ENCODE data around the gene ANKFY1.

ANKFY1 gene, protein sequence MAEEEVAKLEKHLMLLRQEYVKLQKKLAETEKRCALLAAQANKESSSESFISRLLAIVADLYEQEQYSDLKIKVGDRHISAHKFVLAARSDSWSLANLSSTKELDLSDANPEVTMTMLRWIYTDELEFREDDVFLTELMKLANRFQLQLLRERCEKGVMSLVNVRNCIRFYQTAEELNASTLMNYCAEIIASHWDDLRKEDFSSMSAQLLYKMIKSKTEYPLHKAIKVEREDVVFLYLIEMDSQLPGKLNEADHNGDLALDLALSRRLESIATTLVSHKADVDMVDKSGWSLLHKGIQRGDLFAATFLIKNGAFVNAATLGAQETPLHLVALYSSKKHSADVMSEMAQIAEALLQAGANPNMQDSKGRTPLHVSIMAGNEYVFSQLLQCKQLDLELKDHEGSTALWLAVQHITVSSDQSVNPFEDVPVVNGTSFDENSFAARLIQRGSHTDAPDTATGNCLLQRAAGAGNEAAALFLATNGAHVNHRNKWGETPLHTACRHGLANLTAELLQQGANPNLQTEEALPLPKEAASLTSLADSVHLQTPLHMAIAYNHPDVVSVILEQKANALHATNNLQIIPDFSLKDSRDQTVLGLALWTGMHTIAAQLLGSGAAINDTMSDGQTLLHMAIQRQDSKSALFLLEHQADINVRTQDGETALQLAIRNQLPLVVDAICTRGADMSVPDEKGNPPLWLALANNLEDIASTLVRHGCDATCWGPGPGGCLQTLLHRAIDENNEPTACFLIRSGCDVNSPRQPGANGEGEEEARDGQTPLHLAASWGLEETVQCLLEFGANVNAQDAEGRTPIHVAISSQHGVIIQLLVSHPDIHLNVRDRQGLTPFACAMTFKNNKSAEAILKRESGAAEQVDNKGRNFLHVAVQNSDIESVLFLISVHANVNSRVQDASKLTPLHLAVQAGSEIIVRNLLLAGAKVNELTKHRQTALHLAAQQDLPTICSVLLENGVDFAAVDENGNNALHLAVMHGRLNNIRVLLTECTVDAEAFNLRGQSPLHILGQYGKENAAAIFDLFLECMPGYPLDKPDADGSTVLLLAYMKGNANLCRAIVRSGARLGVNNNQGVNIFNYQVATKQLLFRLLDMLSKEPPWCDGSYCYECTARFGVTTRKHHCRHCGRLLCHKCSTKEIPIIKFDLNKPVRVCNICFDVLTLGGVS

GRCh38 chr17:4263282-4264215 is at the start of gene ANKFY1:
Gene ANKFY1 (minus strand): TSS chr17:4263979. CDS start chr17:4263941, 38 bp downstream.
- Histone ChIP-seq H3K4me3 (ENCODE audit: low read depth, low read length) (peak within 1 kb of the TSS; percentile 86), H3K27ac (ENCODE audit: low read depth, low read length) (peak within 1 kb of the TSS; percentile 78), H3K9ac (ENCODE audit: low read length) (peak within 1 kb of the TSS; percentile 93), H3K9me3 (ENCODE audit: control insufficient read depth, insufficient read depth, low read depth, low read length) (peaks cover 12% of the 10 kb centered on the region), H3K36me3 (ENCODE audit: control insufficient read depth, insufficient read depth, low read length) (peaks cover 26% of the 10 kb centered on the region), H3K27me3 (ENCODE audit: control insufficient read depth, insufficient read depth, low read length) (no peaks in the 10 kb centered on the region), H3K4me1 (ENCODE audit: control insufficient read depth, insufficient read depth, low read length) (peaks cover 15% of the 10 kb centered on the region; the same call in 1 of the 2 replicates)

DNA sequence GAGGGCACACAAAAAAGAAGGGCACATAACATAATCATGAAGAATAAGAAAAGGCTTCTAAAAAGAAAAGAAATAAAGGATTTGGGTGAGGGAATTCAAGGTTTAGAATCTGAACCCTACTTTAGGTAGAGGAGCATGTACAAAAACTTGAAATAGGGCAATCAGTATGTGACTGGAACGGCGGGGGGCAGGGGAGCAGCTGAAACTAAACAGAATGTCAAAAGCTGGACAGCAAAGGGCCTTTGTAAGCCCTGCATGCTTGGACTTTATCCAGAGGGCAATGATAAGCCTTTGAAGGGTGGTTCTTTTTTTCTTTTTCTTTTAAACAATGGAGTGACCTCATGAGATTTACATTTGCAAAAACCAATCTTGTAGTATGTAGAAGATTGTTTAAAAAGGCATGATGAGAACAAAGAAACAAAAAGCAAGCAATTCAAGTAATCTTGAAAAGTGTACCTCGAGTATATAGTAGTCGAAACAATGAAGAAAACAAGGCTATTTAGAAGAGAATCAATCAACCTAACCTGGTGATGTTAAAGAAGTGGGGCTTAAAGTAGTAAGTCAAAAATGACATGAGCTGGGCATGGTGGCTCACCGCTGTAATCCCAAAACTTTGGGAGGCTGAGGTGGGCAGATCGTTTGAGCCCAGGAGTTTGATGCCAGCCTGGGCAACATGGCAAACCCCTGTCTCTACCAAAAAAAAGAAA is 46.7 kb upstream of the ANKFY1 start:
- no peaks in the 10 kb centered on the region for H3K27me3 ChIP-seq (ENCODE audit: control insufficient read depth, insufficient read depth, low read length)

GRCh38 chr17:4309897-4310296 is 46.1 kb upstream of the ANKFY1 start:
- H3K9me3 ChIP-seq (ENCODE audit: control insufficient read depth, insufficient read depth, low read depth, low read length) = peaks cover 14% of the 10 kb centered on the region
- H3K27ac ChIP-seq (ENCODE audit: low read depth, low read length) = no peak overlapping the region
- H3K36me3 ChIP-seq (ENCODE audit: control insufficient read depth, insufficient read depth, low read length) = peaks cover 29% of the 10 kb centered on the region
- H3K9ac ChIP-seq (ENCODE audit: low read length) = no peak overlapping the region
- H3K4me3 ChIP-seq (ENCODE audit: low read depth, low read length) = no peak overlapping the region
- peaks cover 4% of the 10 kb centered on the region for H3K4me1 ChIP-seq (ENCODE audit: control insufficient read depth, insufficient read depth, low read length)
- no peaks in the 10 kb centered on the region for H3K27me3 ChIP-seq (ENCODE audit: control insufficient read depth, insufficient read depth, low read length)

More for the DNA sequence above, 46.7 kb upstream of the ANKFY1 start:
- H3K9me3 ChIP-seq (ENCODE audit: control insufficient read depth, insufficient read depth, low read depth, low read length) = peaks cover 14% of the 10 kb centered on the region
- H3K27ac ChIP-seq (ENCODE audit: low read depth, low read length) = no peak overlapping the region
- no peak overlapping the region for H3K4me3 ChIP-seq (ENCODE audit: low read depth, low read length)
- H3K9ac ChIP-seq (ENCODE audit: low read length) = no peak overlapping the region
- peaks cover 29% of the 10 kb centered on the region for H3K36me3 ChIP-seq (ENCODE audit: control insufficient read depth, insufficient read depth, low read length)
- peaks cover 4% of the 10 kb centered on the region for H3K4me1 ChIP-seq (ENCODE audit: control insufficient read depth, insufficient read depth, low read length)

- H3K36me3 ChIP-seq (ENCODE audit: control insufficient read depth, insufficient read depth, low read length) = peaks cover 46% of the 10 kb centered on the region
- peak overlapping the region; percentile 23; the same call in 1 of the 2 replicates for H3K4me3 ChIP-seq (ENCODE audit: low read depth, low read length)
Observed at GRCh38 chr17:4307179-4307930, 43.6 kb upstream of the ANKFY1 start.

GRCh38 chr17:4305224-4305623 is 41.4 kb upstream of the ANKFY1 start:
- Histone ChIP-seq H3K4me3 (ENCODE audit: low read depth, low read length) (no peak overlapping the region), H3K9me3 (ENCODE audit: control insufficient read depth, insufficient read depth, low read depth, low read length) (peaks cover 2% of the 10 kb centered on the region; the same call in 1 of the 2 replicates), H3K27ac (ENCODE audit: low read depth, low read length) (no peak overlapping the region), H3K4me1 (ENCODE audit: control insufficient read depth, insufficient read depth, low read length) (peaks cover 4% of the 10 kb centered on the region), H3K27me3 (ENCODE audit: control insufficient read depth, insufficient read depth, low read length) (no peaks in the 10 kb centered on the region), H3K36me3 (ENCODE audit: control insufficient read depth, insufficient read depth, low read length) (peaks cover 56% of the 10 kb centered on the region), H3K9ac (ENCODE audit: low read length) (no peak overlapping the region)

More at GRCh38 chr17:4307179-4307930, 43.6 kb upstream of the ANKFY1 start:
- Histone ChIP-seq H3K9me3 (ENCODE audit: control insufficient read depth, insufficient read depth, low read depth, low read length) (peaks cover 8% of the 10 kb centered on the region), H3K27me3 (ENCODE audit: control insufficient read depth, insufficient read depth, low read length) (no peaks in the 10 kb centered on the region), H3K4me1 (ENCODE audit: control insufficient read depth, insufficient read depth, low read length) (peaks cover 4% of the 10 kb centered on the region), H3K27ac (ENCODE audit: low read depth, low read length) (peak overlapping the region; percentile 31), H3K9ac (ENCODE audit: low read length) (peak overlapping the region; percentile 42)

DNA sequence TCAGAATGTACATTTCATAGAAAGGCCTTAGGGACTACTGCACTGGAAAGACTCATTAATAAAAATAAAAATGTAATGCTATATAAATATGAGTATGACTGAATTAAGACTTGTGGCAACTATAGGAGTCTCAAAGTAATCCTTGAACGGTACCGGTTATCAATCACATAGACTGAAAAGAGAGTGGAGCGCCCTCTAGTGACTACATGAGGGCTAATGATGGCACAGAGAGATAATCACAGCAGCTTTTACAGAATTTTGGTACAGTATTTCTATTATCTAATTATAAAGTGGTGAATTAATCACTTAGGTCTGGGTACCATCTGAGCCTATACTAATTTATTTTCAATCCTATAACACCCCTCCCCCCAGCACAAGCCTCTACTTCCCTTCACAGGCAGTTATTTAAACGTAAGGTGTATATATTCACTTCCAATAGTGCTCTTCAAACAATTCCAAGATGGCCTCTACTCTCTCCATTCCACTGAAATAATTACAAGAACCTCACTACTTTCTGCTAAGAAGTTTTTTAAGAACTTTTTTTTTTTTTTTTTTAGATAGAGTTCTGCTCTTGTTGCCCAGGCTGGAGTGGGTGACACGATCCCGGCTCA is 40.7 kb upstream of the ANKFY1 start:
- H3K4me1 ChIP-seq (ENCODE audit: control insufficient read depth, insufficient read depth, low read length) = peaks cover 4% of the 10 kb centered on the region
- H3K9me3 ChIP-seq (ENCODE audit: control insufficient read depth, insufficient read depth, low read depth, low read length) = no peaks in the 10 kb centered on the region
- H3K9ac ChIP-seq (ENCODE audit: low read length) = no peak overlapping the region
- no peak overlapping the region for H3K27ac ChIP-seq (ENCODE audit: low read depth, low read length)
- H3K27me3 ChIP-seq (ENCODE audit: control insufficient read depth, insufficient read depth, low read length) = no peaks in the 10 kb centered on the region
- no peak overlapping the region for H3K4me3 ChIP-seq (ENCODE audit: low read depth, low read length)
- H3K36me3 ChIP-seq (ENCODE audit: control insufficient read depth, insufficient read depth, low read length) = peaks cover 51% of the 10 kb centered on the region

DNA sequence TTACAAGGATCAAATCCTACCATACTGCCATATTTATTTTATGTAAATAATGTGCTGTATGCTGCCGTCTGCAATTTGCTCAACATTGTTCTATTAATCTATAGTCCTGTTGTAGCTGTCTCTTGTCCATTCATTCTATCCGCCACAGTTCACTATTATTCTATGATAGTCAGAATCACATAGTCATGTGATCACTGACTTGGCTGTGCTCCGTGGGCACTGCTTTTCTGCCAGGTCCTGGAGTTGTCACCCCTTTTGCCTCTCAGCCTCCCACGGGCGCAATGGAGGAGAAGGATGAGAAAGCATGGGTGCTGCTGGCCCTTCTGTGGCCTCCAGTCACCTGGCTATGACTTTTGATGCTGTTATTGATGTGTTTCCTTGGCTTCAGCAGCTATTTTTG is 37.3 kb upstream of the ANKFY1 start:
- no peak overlapping the region for H3K27ac ChIP-seq (ENCODE audit: low read depth, low read length)
- no peaks in the 10 kb centered on the region for H3K9me3 ChIP-seq (ENCODE audit: control insufficient read depth, insufficient read depth, low read depth, low read length)
- no peak overlapping the region for H3K4me3 ChIP-seq (ENCODE audit: low read depth, low read length)
- no peaks in the 10 kb centered on the region for H3K4me1 ChIP-seq (ENCODE audit: control insufficient read depth, insufficient read depth, low read length)
- H3K27me3 ChIP-seq (ENCODE audit: control insufficient read depth, insufficient read depth, low read length) = no peaks in the 10 kb centered on the region
- H3K9ac ChIP-seq (ENCODE audit: low read length) = no peak overlapping the region
- peaks cover 63% of the 10 kb centered on the region for H3K36me3 ChIP-seq (ENCODE audit: control insufficient read depth, insufficient read depth, low read length)

- no peak overlapping the region for H3K9ac ChIP-seq (ENCODE audit: low read length)
- no peaks in the 10 kb centered on the region for H3K9me3 ChIP-seq (ENCODE audit: control insufficient read depth, insufficient read depth, low read depth, low read length)
- no peaks in the 10 kb centered on the region for H3K4me1 ChIP-seq (ENCODE audit: control insufficient read depth, insufficient read depth, low read length)
- H3K27ac ChIP-seq (ENCODE audit: low read depth, low read length) = peak overlapping the region; percentile 6; the same call in 1 of the 2 replicates
- H3K27me3 ChIP-seq (ENCODE audit: control insufficient read depth, insufficient read depth, low read length) = no peaks in the 10 kb centered on the region
- peaks cover 74% of the 10 kb centered on the region for H3K36me3 ChIP-seq (ENCODE audit: control insufficient read depth, insufficient read depth, low read length)
- no peak overlapping the region for H3K4me3 ChIP-seq (ENCODE audit: low read depth, low read length)
Observed at GRCh38 chr17:4297351-4297750, 33.6 kb upstream of the ANKFY1 start.

DNA sequence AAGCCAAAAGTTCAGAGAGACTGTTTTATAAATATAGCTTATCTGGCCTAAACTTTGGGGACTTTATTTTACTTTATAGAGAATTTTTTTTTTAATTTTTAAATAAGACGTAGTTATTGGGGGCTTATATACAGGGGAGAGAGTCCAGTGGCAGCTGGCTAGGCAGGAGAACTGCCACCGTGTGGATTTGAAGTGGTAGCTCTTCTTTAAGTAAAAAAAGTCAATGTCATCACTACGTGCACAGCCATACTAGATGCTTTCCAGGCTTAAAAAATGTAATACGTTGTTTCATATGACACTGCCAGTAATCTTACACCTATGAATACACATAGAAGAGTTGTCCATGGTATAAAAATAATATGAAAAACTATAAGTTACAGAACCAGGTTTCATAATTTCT is 31.9 kb upstream of the ANKFY1 start:
- Histone ChIP-seq H3K4me3 (ENCODE audit: low read depth, low read length) (no peak overlapping the region), H3K4me1 (ENCODE audit: control insufficient read depth, insufficient read depth, low read length) (no peaks in the 10 kb centered on the region), H3K36me3 (ENCODE audit: control insufficient read depth, insufficient read depth, low read length) (peaks cover 73% of the 10 kb centered on the region), H3K27ac (ENCODE audit: low read depth, low read length) (no peak overlapping the region), H3K9me3 (ENCODE audit: control insufficient read depth, insufficient read depth, low read depth, low read length) (no peaks in the 10 kb centered on the region), H3K27me3 (ENCODE audit: control insufficient read depth, insufficient read depth, low read length) (no peaks in the 10 kb centered on the region), H3K9ac (ENCODE audit: low read length) (no peak overlapping the region)

Measured in HUES6 (cell line).